ENCODE results near the gene HDAC11.
"Not testable (repeated sequence)": the region's sequence is repeated elsewhere in the genome, so short reads cannot be mapped to it uniquely, and the experiment has no call there.

The HDAC11 gene

GRCh38 chr3:13521749-13522148 lies 41.6 kb downstream of the HDAC11 start:
- H3K9me3 ChIP-seq (ENCODE audit: control insufficient read depth, low read depth, low read length); H3K9ac ChIP-seq (ENCODE audit: low read length); H3K4me3 ChIP-seq (ENCODE audit: low read length); H3K27me3 ChIP-seq (ENCODE audit: control insufficient read depth, insufficient read depth, low read length); H3K36me3 ChIP-seq (ENCODE audit: control insufficient read depth, low read depth, low read length); H3K27ac ChIP-seq (ENCODE audit: low read length): not testable (repeated sequence)
- H3K4me1 ChIP-seq (ENCODE audit: control insufficient read depth, low read depth, low read length), result peaks cover 12% of the 10 kb centered on the region

DNA sequence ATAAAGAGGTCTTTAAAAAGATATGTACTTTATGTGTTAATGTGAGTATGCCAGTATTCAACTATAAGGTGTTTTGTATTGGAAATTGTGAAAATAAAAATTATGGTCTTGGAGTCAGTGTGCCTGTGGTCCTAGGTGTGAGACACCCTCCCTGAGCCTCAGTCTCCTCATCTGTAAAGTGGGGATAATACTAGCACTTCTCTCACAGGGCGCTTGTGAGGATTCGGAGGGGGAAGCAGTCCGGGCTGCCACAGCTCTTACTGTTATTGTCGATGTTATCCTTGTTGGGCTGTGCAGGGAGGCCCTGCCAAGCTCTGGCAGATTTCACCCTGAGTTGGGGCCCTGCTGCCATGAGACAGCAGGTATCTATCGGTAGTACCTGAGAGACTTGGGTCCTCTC lies 42.1 kb downstream of the HDAC11 start:
- Histone ChIP-seq H3K36me3 (ENCODE audit: control insufficient read depth, low read depth, low read length) (no peaks in the 10 kb centered on the region), H3K9me3 (ENCODE audit: control insufficient read depth, low read depth, low read length) (no peaks in the 10 kb centered on the region), H3K27ac (ENCODE audit: low read length) (no peak overlapping the region), H3K4me1 (ENCODE audit: control insufficient read depth, low read depth, low read length) (peaks cover 12% of the 10 kb centered on the region), H3K27me3 (ENCODE audit: control insufficient read depth, insufficient read depth, low read length) (no peaks in the 10 kb centered on the region), H3K4me3 (ENCODE audit: low read length) (no peak overlapping the region), H3K9ac (ENCODE audit: low read length) (no peak overlapping the region)

DNA sequence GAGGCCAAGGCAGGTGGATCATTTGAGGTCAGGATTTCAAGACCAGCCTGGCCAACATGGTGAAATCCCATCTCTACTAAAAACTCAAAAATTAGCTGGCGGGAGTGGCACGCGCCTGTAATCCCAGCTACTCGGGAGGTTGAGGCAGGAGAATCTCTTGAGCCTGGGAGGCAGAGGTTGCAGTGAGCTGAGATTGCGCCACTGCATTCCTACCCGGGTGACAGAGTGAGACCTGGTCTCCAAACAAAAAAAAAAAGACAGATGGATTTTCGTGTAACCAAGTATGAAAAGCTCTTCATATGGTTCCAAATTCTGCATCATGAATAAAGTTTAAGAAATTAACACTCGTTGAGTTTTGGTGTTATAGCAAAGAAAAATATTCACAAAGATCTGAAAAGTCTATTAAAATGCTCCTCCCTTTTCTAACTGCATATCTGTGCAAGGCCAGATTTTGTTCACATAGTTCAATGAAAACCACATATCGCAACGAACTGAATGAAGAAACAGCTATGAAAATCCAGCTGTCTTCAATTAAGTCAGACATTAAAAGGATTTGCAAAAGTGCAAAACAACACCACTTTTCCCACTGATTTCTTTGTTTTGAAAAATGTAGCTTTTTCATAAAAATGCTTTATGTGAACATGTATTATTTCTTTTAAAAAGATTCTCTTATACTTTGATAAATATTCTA lies 45.0 kb downstream of the HDAC11 start:
- Histone ChIP-seq H3K4me1 (ENCODE audit: control insufficient read depth, low read depth, low read length) (peaks cover 15% of the 10 kb centered on the region), H3K9ac (ENCODE audit: low read length) (no peak overlapping the region), H3K27ac (ENCODE audit: low read length) (no peak overlapping the region)

GRCh38 chr3:13525827-13526625 lies 45.9 kb downstream of the HDAC11 start:
- H3K4me1 ChIP-seq (ENCODE audit: control insufficient read depth, low read depth, low read length), result peaks cover 15% of the 10 kb centered on the region
- H3K9ac ChIP-seq (ENCODE audit: low read length), result no peak overlapping the region
- H3K36me3 ChIP-seq (ENCODE audit: control insufficient read depth, low read depth, low read length), result no peaks in the 10 kb centered on the region
- H3K27ac ChIP-seq (ENCODE audit: low read length), result no peak overlapping the region
- H3K9me3 ChIP-seq (ENCODE audit: control insufficient read depth, low read depth, low read length), result no peaks in the 10 kb centered on the region
- H3K4me3 ChIP-seq (ENCODE audit: low read length), result no peak overlapping the region
- no peaks in the 10 kb centered on the region for H3K27me3 ChIP-seq (ENCODE audit: control insufficient read depth, insufficient read depth, low read length)

More for the DNA sequence above, 45.0 kb downstream of the HDAC11 start:
- H3K27me3 ChIP-seq (ENCODE audit: control insufficient read depth, insufficient read depth, low read length), result no peaks in the 10 kb centered on the region
- no peak overlapping the region for H3K4me3 ChIP-seq (ENCODE audit: low read length)
- H3K9me3 ChIP-seq (ENCODE audit: control insufficient read depth, low read depth, low read length), result no peaks in the 10 kb centered on the region
- H3K36me3 ChIP-seq (ENCODE audit: control insufficient read depth, low read depth, low read length), result no peaks in the 10 kb centered on the region

DNA sequence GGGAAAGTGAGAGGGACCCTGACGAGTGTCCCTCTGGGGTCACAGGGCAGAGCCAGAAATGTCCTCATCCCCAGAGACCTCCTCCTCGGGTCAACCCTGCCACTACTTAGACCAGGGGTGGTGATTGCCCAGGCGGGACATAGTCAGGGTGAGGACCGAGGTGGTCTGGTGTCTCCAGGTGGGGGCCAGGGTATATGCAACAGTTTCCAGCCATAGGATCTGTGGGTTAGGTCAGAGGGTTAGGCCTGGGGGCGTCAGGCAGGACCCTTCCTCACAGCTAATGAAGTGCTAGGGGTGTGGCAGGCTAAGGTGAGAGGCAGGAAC lies 46.5 kb downstream of the HDAC11 start:
- H3K27me3 ChIP-seq (ENCODE audit: control insufficient read depth, insufficient read depth, low read length), result no peaks in the 10 kb centered on the region
- no peaks in the 10 kb centered on the region for H3K9me3 ChIP-seq (ENCODE audit: control insufficient read depth, low read depth, low read length)
- no peak overlapping the region for H3K4me3 ChIP-seq (ENCODE audit: low read length)
- no peak overlapping the region for H3K27ac ChIP-seq (ENCODE audit: low read length)
- no peak overlapping the region for H3K9ac ChIP-seq (ENCODE audit: low read length)
- H3K4me1 ChIP-seq (ENCODE audit: control insufficient read depth, low read depth, low read length), result peaks cover 15% of the 10 kb centered on the region
- no peaks in the 10 kb centered on the region for H3K36me3 ChIP-seq (ENCODE audit: control insufficient read depth, low read depth, low read length)

DNA sequence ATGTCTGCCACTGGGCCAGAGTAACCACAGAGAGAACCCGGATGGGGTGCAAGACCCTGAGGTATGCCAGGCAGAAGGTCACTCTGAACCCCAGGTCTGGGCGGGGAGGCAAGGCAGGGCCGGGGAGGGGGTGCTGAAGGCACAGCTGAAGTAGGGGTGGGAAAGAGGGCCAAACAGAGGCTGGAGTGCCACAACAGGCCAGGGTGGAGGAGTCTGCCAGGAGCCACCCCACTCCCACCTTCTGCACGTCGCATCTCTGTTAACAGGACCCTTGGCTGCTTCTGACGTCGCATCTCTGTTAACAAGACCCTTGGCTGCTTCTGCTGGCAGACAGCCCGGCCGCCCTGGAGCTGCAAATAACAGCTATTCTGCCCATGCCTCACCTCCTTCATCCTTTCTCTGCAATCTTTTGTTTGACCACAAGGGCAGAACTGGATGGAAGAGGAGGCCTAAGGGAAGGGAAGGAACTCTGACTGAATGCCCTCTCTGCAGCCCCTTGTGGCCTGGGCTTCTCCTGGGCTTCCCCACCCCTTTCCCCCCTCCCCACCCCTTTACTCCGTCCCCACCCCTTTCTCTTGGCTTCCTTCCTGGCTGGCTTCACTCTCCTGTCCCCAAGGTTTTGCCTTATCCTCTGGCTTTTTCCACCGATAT lies 48.2 kb downstream of the HDAC11 start:
- Histone ChIP-seq H3K4me1 (ENCODE audit: control insufficient read depth, low read depth, low read length) (peaks cover 15% of the 10 kb centered on the region), H3K9me3 (ENCODE audit: control insufficient read depth, low read depth, low read length) (no peaks in the 10 kb centered on the region), H3K9ac (ENCODE audit: low read length) (no peak overlapping the region), H3K27ac (ENCODE audit: low read length) (no peak overlapping the region), H3K27me3 (ENCODE audit: control insufficient read depth, insufficient read depth, low read length) (no peaks in the 10 kb centered on the region), H3K4me3 (ENCODE audit: low read length) (no peak overlapping the region), H3K36me3 (ENCODE audit: control insufficient read depth, low read depth, low read length) (no peaks in the 10 kb centered on the region)

DNA sequence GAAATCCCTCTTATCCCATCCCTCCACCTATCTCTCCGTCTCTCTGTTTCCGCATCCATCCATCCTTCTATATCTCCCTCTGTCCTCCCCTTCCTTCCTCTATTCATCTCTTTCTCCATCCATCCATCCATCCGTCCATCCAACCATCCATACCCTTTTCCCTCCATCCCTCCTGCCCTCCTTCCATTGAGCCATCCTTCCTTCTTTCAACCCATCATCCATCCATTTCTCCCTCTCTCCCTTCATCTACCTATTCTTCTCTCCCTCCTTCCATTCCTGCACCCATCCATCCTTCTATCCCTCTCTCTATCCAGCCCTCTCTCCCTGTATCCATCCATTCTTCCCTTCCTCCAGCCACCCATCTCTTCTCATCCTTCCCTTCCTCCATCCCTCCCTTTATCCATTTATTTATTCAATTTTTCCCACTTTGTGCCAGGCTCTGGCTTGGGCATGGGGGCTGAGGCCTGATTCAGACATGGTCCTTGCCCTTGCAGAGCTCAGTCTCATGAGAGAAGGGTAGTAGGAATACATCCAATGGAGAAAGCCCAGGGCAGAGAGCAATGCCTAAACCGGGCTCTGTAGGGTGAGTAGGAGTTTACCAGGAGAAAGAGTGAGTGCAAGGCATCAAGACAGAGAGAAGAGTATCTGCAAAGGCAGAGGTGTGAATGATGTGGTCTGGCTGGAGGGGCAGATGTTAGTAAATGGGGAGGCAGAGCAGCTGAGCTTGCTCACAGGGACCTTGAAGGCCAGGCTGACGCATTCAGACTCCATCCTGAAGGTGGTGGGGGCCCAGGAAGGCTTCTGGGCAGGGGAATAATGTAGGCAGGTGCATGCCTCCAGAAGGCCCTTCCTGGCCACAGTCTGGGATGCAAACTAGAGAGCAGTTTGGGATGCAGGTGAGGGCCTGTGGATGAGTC lies 49.3 kb downstream of the HDAC11 start:
- no peak overlapping the region for H3K9ac ChIP-seq (ENCODE audit: low read length)
- H3K27me3 ChIP-seq (ENCODE audit: control insufficient read depth, insufficient read depth, low read length), result no peaks in the 10 kb centered on the region
- H3K4me1 ChIP-seq (ENCODE audit: control insufficient read depth, low read depth, low read length), result peaks cover 15% of the 10 kb centered on the region
- H3K4me3 ChIP-seq (ENCODE audit: low read length), result no peak overlapping the region
- no peak overlapping the region for H3K27ac ChIP-seq (ENCODE audit: low read length)
- H3K9me3 ChIP-seq (ENCODE audit: control insufficient read depth, low read depth, low read length), result no peaks in the 10 kb centered on the region
- H3K36me3 ChIP-seq (ENCODE audit: control insufficient read depth, low read depth, low read length), result no peaks in the 10 kb centered on the region

DNA sequence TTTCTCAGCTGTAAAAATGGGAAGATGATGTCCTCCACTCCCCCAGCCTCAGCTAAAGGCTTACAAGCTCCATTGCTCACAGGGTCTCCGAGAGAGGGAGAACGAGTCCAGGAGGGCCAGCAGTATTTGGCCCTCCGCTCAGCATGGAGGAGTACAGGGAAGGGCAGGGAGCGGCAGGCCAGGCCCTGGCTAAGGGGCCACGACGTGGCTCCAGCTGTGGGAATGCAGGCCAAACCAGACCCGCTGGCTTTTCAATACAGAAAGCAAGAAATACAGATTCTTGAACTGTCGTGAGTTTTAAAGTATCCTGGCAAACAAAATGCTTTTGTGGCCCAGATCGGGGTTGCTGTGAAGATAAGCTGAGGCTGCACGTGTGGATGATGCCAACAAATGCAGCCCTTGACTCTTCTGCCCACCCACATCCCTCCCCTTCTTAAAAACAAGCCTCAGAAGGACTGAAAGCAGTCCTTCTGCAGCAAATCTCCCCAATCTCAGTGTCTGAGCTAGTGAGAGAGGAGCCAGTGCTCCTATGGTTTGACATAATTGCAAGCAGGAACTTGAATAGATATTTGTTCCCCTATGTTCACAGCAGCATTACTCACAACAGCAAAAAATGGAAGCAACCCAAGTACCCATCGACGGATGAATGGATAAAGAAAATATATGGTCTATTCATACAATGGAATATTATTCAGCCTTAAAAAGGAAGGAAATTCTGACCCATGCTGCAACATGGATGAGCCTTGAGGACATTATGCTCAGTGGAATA lies 50.3 kb downstream of the HDAC11 start:
- Histone ChIP-seq H3K4me1 (ENCODE audit: control insufficient read depth, low read depth, low read length) (peaks cover 15% of the 10 kb centered on the region), H3K9me3 (ENCODE audit: control insufficient read depth, low read depth, low read length) (no peaks in the 10 kb centered on the region), H3K4me3 (ENCODE audit: low read length) (no peak overlapping the region), H3K27me3 (ENCODE audit: control insufficient read depth, insufficient read depth, low read length) (no peaks in the 10 kb centered on the region), H3K36me3 (ENCODE audit: control insufficient read depth, low read depth, low read length) (no peaks in the 10 kb centered on the region), H3K27ac (ENCODE audit: low read length) (no peak overlapping the region), H3K9ac (ENCODE audit: low read length) (no peak overlapping the region)

DNA sequence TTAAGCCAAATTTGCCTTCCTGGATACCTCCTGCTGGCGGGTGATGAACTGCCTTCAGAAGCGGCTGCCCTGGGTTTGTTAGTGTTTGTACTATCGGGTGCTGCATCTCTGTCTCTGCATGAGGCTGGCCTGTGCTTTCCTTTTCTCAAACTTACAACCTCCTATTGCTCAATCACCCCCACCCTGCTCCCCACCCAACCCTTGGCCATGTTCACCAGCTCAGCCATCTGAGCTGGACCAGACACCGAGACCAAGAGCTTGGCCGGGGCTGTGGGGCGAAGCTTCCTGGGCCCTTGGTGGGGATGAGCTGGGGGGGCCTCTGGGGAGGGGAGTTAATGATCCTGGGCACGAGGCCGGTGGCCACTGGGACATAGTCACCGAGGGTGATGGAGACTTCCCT lies 52.0 kb downstream of the HDAC11 start:
- no peaks in the 10 kb centered on the region for H3K27me3 ChIP-seq (ENCODE audit: control insufficient read depth, insufficient read depth, low read length)
- H3K36me3 ChIP-seq (ENCODE audit: control insufficient read depth, low read depth, low read length), result no peaks in the 10 kb centered on the region
- no peaks in the 10 kb centered on the region for H3K9me3 ChIP-seq (ENCODE audit: control insufficient read depth, low read depth, low read length)
- no peak overlapping the region for H3K27ac ChIP-seq (ENCODE audit: low read length)
- peaks cover 3% of the 10 kb centered on the region for H3K4me1 ChIP-seq (ENCODE audit: control insufficient read depth, low read depth, low read length)
- no peak overlapping the region for H3K9ac ChIP-seq (ENCODE audit: low read length)
- no peak overlapping the region for H3K4me3 ChIP-seq (ENCODE audit: low read length)

DNA sequence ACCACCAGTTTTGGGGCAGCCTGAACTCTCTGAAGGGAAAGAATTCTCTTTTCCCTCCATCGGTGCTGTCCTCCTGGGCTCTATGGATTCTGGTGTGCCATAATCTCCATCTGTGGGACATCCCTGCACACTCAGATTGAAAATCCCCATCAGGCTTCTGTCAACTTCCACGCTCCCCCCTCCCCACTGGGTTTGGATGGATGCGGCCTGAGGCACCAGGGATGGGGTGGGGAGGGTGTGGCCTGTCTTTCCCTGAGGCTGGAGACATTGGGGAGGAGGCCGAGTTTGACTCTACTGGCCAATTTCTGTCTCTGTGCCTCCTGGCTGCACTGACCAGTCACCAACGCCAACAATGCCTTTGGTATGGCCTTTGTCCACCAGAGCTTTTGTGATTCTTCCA lies 52.5 kb downstream of the HDAC11 start:
- peaks cover 3% of the 10 kb centered on the region for H3K4me1 ChIP-seq (ENCODE audit: control insufficient read depth, low read depth, low read length)

More for the DNA sequence above, 52.5 kb downstream of the HDAC11 start:
- Histone ChIP-seq H3K9ac (ENCODE audit: low read length) (no peak overlapping the region), H3K4me3 (ENCODE audit: low read length) (no peak overlapping the region), H3K27ac (ENCODE audit: low read length) (no peak overlapping the region), H3K36me3 (ENCODE audit: control insufficient read depth, low read depth, low read length) (no peaks in the 10 kb centered on the region), H3K9me3 (ENCODE audit: control insufficient read depth, low read depth, low read length) (no peaks in the 10 kb centered on the region), H3K27me3 (ENCODE audit: control insufficient read depth, insufficient read depth, low read length) (no peaks in the 10 kb centered on the region)

Data from iPS-18a (cell line).